Measurements from ENCODE around the gene ASAP3. TPM values are rescaled to one million over a fixed set of nuclear protein-coding genes. Genes with fewer than 3 reads are reported as not detected.

ASAP3 gene
- 19.7 and 24.0 TPM in 2 replicates for total RNA-seq (2014; rRNA removed; shearing (Covaris generic))

DNA sequence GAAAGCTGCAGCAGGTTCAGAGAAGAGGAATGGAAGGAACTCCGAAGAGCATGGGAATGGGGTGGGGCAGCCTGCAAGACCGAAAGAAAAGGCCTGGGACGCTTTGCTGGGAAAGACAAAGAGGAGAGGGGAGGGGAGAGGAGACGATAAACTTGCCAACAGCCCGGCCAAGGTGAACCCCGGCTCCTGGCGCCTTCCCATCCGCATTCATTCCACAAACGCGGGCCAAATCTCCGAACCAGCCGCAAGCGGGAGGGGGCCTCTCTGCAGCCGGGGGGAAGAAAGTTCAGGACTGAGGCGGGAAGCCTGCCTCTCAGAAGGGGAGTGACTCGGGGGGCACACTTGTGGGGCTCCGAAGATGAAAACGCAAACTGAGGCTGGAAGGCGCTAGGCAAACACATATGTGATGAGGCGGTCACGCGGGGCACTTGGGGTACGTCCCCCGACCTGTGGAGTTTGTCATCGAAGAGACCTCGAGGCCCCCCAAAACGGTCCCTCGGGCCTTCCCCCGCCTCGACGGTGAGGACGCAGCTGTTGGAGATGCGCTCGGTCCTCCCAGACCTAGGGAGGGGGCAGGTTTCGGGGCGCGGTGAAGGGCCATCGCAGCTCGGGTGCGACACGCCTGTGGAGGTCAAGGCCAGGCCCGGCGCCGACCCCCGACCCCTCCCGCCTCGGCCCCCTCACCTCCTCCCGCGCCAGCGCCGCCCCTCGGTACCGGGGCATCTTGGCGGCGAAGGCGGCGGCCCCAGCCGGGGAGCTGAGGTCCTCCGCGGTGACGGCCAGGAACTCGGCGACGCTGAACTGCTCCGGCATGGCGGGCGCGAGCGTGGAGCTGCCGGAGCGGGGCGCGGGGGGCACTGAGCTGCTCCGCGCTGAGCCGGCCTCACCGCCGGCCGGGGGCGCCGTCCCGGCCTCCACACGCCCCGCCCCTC lies at the start of gene ASAP3:
Gene ASAP3, minus strand, starts transcription at position 859 of the 932 bp plus-strand sequence. Its CDS starts 46 bp downstream, at position 813.
- Histone ChIP-seq H3K9me3 (replicated peaks) (no peaks in the 10 kb centered on the region), H3K36me3 (0 out of 2 replicates have a peak, but pooled peaks cover 6% of the 10 kb centered on the region), H3K4me3 (peak within 1 kb of the TSS; percentile 91), H3K27ac (peak within 1 kb of the TSS; percentile 52), H3K4me1 (peaks cover 13% of the 10 kb centered on the region; the same call in 1 of the 2 replicates), H3K27me3 (no peaks in the 10 kb centered on the region; the same call in 1 of the 2 replicates)
- DNase-seq, result peak; percentile 52 to 59

DNA sequence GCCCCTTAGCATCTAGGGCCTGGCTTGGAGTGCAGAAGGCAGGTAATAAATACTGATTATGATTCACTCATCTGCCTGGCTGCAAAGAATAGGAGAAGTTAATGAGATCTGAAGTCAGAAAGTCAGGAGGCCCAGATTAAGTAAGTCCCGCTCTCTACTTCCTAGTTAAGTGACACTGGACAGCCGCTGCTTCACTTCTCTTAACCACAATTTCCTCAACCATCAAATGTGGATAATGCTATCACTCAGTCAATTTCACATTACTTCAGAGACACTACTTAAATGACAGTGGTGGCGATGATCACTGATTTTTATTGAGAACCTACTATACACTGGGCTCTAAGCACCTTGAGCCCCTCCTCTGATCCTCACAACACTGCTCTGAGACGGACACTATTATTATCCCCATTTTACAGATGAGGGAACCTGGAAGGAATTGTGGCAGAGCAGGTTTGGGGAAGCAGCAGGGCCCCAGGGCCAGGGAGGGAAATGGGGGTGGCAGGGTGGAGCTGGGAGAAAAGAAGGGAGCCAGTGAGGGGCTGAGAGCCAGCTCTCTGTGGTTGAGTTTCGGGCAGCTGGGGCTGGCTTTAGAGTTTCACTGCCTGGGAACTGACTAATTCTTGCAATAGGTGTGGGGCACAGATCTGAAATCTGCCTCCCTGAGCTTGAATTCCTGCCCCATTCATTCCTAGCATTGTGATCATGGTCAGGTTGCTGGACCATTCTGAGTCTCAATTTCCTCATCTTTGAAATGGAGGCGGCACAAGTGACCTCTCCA lies 49.5 kb upstream of the ASAP3 start:
- Histone ChIP-seq H3K4me1 (peaks cover 26% of the 10 kb centered on the region), H3K36me3 (no peaks in the 10 kb centered on the region), H3K27me3 (no peaks in the 10 kb centered on the region), H3K4me3 (no peak overlapping the region), H3K27ac (no peak overlapping the region), H3K9me3 (replicated peaks) (no peaks in the 10 kb centered on the region)
- DNase-seq, result no peak

GRCh38 chr1:23531562-23532094 lies 47.6 kb upstream of the ASAP3 start:
- Histone ChIP-seq H3K36me3 (no peaks in the 10 kb centered on the region), H3K27me3 (no peaks in the 10 kb centered on the region), H3K9me3 (replicated peaks) (no peaks in the 10 kb centered on the region), H3K27ac (peak overlapping the region; percentile 89), H3K4me3 (peak overlapping the region; percentile 84), H3K4me1 (peaks cover 40% of the 10 kb centered on the region)
- no peak for DNase-seq

- Histone ChIP-seq H3K9me3 (replicated peaks) (no peaks in the 10 kb centered on the region), H3K4me1 (peaks cover 47% of the 10 kb centered on the region), H3K27ac (peak within 1 kb of the TSS; percentile 89), H3K4me3 (peak within 1 kb of the TSS; percentile 84), H3K27me3 (no peaks in the 10 kb centered on the region), H3K36me3 (no peaks in the 10 kb centered on the region)
- DNase-seq, result peak; percentile 90 to 94
Observed at GRCh38 chr1:23530747-23531561, 47.0 kb upstream of the ASAP3 start, which contains the start of gene E2F2. TSS of gene E2F2 (minus strand) at chr1:23531233. CDS start at chr1:23530793, 440 bp downstream.

DNA sequence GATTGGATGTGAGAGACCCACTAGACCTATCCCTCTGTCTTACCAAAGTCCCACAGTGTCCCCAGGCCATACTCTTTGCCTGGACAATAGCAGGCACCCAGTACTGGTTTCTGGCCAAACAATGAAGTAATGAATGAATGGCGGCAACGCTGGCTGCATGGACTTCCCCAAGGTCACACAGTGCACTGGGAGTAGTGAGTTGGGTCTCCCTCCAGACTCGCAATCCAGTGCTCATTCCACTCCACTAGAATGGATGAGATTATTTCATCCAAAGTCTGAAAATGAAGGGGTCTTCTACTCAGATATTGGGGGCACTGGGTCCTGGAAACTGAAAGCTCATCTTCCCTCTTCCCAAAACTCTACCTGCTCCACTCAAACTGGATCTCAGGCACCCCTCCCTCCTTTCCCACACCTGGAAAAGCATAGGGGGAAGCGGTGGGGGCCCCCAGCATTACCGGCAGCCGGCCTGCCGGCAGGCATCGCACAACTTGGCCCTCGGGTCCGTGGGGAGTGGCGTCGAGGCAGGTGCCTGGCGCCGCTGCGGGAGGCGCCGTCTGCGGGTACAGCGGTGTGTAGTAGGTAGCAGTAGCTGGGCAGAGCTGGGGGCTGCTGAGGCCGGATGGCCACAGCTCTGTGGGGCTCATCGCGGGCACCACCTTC lies 46.2 kb upstream of the ASAP3 start:
- Histone ChIP-seq H3K9me3 (replicated peaks) (no peaks in the 10 kb centered on the region), H3K27ac (peak overlapping the region; percentile 89), H3K36me3 (no peaks in the 10 kb centered on the region), H3K27me3 (no peaks in the 10 kb centered on the region), H3K4me3 (peak overlapping the region; percentile 84), H3K4me1 (peaks cover 54% of the 10 kb centered on the region)
- no peak for DNase-seq

DNA sequence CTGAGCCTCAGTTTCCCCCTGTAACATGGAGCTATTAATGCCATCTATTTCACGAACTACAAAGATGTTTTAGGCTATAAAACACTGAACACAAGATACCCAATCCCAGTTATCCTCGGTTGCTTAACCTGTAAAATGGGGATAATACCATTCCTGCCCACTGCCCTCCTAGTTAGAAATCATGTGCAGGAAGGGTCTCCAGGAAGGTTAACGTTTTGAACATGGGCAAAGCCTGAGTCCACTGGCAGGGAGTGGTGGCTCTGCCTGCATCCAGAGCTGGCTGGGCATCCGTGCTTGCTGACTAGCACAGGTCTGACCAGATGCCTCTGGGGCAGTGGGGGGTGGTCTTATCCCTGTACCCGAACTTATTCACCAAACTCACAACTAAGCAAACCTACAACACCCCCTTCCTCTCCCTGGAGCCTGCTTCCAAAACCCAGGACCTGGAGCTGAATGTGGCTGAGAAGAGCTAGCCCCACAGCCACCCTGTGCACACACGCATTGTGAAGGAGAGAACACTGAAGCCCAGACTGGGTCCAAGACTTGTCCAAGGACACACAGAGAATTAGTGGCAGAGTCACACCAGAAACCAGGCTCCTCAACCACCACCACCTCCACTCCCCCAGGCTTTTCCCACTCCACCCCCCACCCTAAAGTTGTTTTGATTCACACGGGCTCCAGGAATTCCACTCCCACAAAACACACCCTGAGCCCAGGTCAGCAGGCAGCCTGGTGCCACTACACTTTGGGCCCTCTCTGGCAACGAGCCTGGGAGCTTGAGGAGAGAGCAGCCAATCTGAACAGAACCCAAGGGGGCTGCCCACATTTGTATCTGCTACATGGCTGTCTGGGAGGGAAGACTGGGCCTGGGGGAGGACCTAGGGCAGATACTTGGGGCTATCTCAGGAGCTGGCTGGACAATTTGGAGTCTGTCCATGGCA lies 45.4 kb upstream of the ASAP3 start:
- Histone ChIP-seq H3K9me3 (replicated peaks) (no peaks in the 10 kb centered on the region), H3K27me3 (no peaks in the 10 kb centered on the region), H3K36me3 (no peaks in the 10 kb centered on the region), H3K4me1 (peaks cover 62% of the 10 kb centered on the region), H3K4me3 (peak overlapping the region; percentile 84), H3K27ac (peak overlapping the region; percentile 89)
- DNase-seq, result peak; percentile 52 to 66

DNA sequence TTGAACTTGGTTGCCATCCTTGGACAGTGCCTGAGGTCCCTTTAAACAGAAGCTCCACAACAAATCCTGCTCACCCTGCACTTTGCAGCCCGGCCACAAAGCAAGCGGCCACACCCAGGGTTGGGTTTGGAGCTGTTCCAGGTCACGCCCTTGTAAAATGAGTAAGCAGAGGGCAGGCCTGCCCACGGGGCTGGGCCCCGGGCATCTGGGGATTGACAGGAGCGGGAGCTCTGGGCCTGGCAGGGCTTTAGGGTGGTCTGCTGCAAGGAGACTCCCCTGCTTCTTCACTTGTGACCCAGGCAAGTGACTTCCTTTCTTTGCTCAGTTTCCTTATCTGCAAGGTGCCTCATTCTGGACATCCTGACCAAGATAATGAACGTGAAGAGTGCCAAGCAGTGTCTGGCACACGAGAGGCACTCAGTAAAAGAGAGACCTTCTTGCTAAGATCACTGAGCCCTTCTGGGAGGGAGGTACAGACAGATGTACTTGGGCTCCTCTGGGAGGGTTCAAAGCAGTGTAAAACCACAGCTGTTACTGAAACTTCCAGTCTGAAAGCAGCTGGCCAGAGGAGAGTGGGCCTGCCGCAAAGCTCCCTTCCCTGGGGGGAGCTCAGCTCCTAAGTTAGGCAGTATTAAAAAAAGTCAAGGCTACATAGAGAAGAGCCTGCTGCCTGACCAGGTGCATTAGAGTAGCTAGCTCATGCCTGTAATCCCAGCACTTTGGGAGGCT lies 44.4 kb upstream of the ASAP3 start:
- DNase-seq, result peak; percentile 97 to 98
- Histone ChIP-seq H3K27ac (peak overlapping the region; percentile 90), H3K4me1 (peaks cover 66% of the 10 kb centered on the region), H3K27me3 (no peaks in the 10 kb centered on the region), H3K9me3 (replicated peaks) (no peaks in the 10 kb centered on the region), H3K36me3 (no peaks in the 10 kb centered on the region), H3K4me3 (peak overlapping the region; percentile 5)

- H3K36me3 ChIP-seq, result peaks cover under 1% of the 10 kb centered on the region; the same call in 1 of the 2 replicates
- H3K27ac ChIP-seq, result peak overlapping the region; percentile 90
- H3K27me3 ChIP-seq, result no peaks in the 10 kb centered on the region
- DNase-seq, result no peak
- H3K4me3 ChIP-seq, result peak overlapping the region; percentile 5
- H3K4me1 ChIP-seq, result peaks cover 65% of the 10 kb centered on the region
- no peaks in the 10 kb centered on the region for H3K9me3 ChIP-seq (replicated peaks)
Observed at GRCh38 chr1:23527900-23528249, 43.9 kb upstream of the ASAP3 start.

GRCh38 chr1:23527366-23527765 lies 43.4 kb upstream of the ASAP3 start:
- no peak overlapping the region for H3K4me3 ChIP-seq
- H3K27me3 ChIP-seq, result no peaks in the 10 kb centered on the region
- no peak overlapping the region; the same call in 1 of the 2 replicates for H3K27ac ChIP-seq
- peaks cover 62% of the 10 kb centered on the region for H3K4me1 ChIP-seq
- no peaks in the 10 kb centered on the region for H3K9me3 ChIP-seq (replicated peaks)
- H3K36me3 ChIP-seq, result peaks cover 6% of the 10 kb centered on the region; the same call in 1 of the 2 replicates
- no peak for DNase-seq

DNA sequence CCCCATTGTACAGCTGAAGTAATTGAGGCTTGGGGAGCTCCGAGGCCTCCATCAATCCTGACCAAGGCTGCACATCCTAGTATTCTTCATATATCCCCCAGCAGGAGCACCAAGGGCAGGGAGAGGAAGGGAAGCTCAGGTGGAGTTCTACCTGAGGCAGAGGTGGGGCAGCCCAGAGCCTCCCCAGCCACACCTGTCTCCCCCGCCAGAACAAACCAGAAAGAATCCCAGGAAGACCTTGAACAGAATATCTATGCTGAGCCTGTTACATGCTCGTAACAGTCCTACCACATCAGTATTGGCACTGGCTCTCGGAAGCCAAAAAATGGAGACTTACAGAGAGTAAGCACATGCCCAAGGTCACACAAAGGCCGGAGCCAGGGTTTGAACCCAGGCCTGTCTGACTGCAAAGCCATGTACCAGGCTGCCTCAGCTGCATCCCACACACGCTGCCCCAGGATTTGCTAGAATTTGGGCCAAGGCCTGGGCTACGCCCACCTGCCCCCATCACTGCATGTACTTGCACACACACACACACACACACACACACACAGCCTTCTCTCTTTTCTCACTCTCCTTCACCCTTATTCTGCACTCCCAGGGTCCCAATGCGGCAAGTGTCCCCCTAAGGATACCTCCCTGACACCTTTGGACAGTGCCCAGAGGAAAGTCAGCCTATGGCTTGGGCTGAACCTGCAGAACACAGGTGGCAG lies 42.5 kb upstream of the ASAP3 start:
- peaks cover 12% of the 10 kb centered on the region for H3K36me3 ChIP-seq
- peaks cover 54% of the 10 kb centered on the region for H3K4me1 ChIP-seq
- DNase-seq, result no peak
- H3K27ac ChIP-seq, result peak overlapping the region; percentile 96
- H3K9me3 ChIP-seq (replicated peaks), result no peaks in the 10 kb centered on the region
- H3K27me3 ChIP-seq, result no peaks in the 10 kb centered on the region
- no peak overlapping the region for H3K4me3 ChIP-seq

DNA sequence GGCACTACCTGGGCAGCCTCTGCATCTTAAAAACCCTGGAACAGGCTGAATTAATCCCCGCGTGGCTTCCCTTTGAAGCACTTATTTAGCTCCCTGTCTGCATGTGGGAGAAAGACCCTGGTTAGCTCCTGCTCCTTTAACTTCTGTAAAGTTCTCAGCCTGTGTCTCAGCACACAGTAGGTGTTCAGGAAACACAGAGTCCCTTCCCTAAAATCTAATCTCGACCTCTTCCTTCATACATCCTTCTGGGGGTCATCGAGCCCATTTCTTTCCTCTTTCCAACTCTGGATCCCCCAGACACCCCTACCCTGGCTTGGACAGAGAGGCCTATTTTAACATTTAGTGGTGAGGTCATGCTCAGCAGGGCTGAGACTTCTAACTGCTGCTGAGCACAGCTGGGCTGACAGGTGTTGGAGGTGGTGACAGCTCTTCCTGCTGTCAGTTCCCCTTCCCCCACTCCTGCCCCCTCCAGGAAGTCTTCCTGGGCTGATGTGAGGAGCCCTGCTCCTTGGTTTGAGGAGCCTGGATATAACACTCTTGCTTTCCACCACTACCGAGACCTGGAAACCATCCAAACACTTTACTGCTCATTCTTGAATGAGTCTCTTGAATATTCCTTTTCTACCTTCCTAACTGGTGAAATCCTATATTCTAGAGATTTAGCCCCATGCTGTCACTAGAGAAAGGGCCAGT lies 41.7 kb upstream of the ASAP3 start:
- Histone ChIP-seq H3K4me1 (peaks cover 53% of the 10 kb centered on the region), H3K27ac (peak overlapping the region; percentile 96), H3K9me3 (replicated peaks) (no peaks in the 10 kb centered on the region), H3K4me3 (peak overlapping the region; percentile 1; the same call in 1 of the 2 replicates), H3K27me3 (no peaks in the 10 kb centered on the region), H3K36me3 (peaks cover 15% of the 10 kb centered on the region)
- peak; percentile 83 to 90 for DNase-seq

Data from SJCRH30 (cell line).